ENCODE measurements around the gene HNRNPUL1. TPM values are rescaled to one million over a fixed set of nuclear protein-coding genes. Genes with fewer than 3 reads are reported as not detected.

The HNRNPUL1 gene
- polyA plus RNA-seq, 1 donor (not counting 4 experiments of a cell fraction or from before 2014, with no cell fraction given), result 48.3 TPM

GRCh38 chr19:41307090-41307875, 43.1 kb downstream of the HNRNPUL1 start:
- H4K20me1 ChIP-seq (ENCODE audit: control insufficient read depth, extremely low read depth, insufficient read depth, low read length), result no peaks in the 10 kb centered on the region
- no peak overlapping the region for H3K27ac ChIP-seq (ENCODE audit: control insufficient read depth, insufficient read depth, low read length)
- no peak overlapping the region for H2AFZ ChIP-seq (ENCODE audit: control insufficient read depth, low read length)
- H3K4me3 ChIP-seq (ENCODE audit: control insufficient read depth in 2 of 3, extremely low read depth in 1 of 3, insufficient read depth in 2 of 3, low read depth in 1 of 3, low read length in 3 of 3), result no peak overlapping the region
- DNase-seq (ENCODE audit: low read depth, low spot score), result no peak
- no peak for FAIRE-seq
- no peaks in the 10 kb centered on the region for H3K9me1 ChIP-seq (ENCODE audit: control insufficient read depth, extremely low read depth, insufficient read depth, low read length)
- dilution Hi-C loops (cut with MboI; ENCODE audit: extremely low pct_ligation_motif_present, low sequenced_read_pairs), result no loop called here
- peaks cover 16% of the 10 kb centered on the region for H3K79me2 ChIP-seq (ENCODE audit: control insufficient read depth, insufficient read depth, low read length)
- peaks cover 24% of the 10 kb centered on the region for H3K4me1 ChIP-seq (ENCODE audit: control insufficient read depth, extremely low read depth, insufficient read depth, low read length)
- TF ChIP-seq CTCF (optimal IDR thresholded peaks at IDR 0.05 in 1 of 3, IDR thresholded peaks at IDR 0.05 in 1 of 3, conservative IDR thresholded peaks at IDR 0.05 in 1 of 3; ENCODE audit: extremely low read depth in 1 of 3, insufficient read depth in 2 of 3, low read length in 3 of 3) (no peak), EZH2 (IDR thresholded peaks at IDR 0.05; ENCODE audit: low read length) (no peak)
- H3K4me2 ChIP-seq (ENCODE audit: control insufficient read depth, extremely low read depth, insufficient read depth, low read depth, low read length), result no peak overlapping the region
- H3K36me3 ChIP-seq (ENCODE audit: control insufficient read depth in 2 of 2, extremely low read depth in 1 of 2, insufficient read depth in 2 of 2, low read length in 2 of 2), result peaks cover 30 to 36% of the 10 kb centered on the region in 2 experiments
- H3K9ac ChIP-seq (ENCODE audit: control insufficient read depth, extremely low read depth, insufficient read depth, low read length), result no peak overlapping the region
- H3K9me3 ChIP-seq (ENCODE audit: control insufficient read depth, low read depth, low read length), result no peaks in the 10 kb centered on the region
- no peaks in the 10 kb centered on the region for H3K27me3 ChIP-seq (ENCODE audit: control insufficient read depth, extremely low read depth, insufficient read depth, low read length)

GRCh38 chr19:41307954-41308449, 43.8 kb downstream of the HNRNPUL1 start:
- Histone ChIP-seq H3K4me3 (ENCODE audit: control insufficient read depth in 2 of 3, extremely low read depth in 1 of 3, insufficient read depth in 2 of 3, low read depth in 1 of 3, low read length in 3 of 3) (no peak overlapping the region), H3K36me3 (ENCODE audit: control insufficient read depth in 2 of 2, extremely low read depth in 1 of 2, insufficient read depth in 2 of 2, low read length in 2 of 2) (peaks cover 31 to 38% of the 10 kb centered on the region in 2 experiments), H3K4me1 (ENCODE audit: control insufficient read depth, extremely low read depth, insufficient read depth, low read length) (peaks cover 24% of the 10 kb centered on the region), H3K9me1 (ENCODE audit: control insufficient read depth, extremely low read depth, insufficient read depth, low read length) (no peaks in the 10 kb centered on the region), H2AFZ (ENCODE audit: control insufficient read depth, low read length) (no peak overlapping the region), H3K27ac (ENCODE audit: control insufficient read depth, insufficient read depth, low read length) (peak overlapping the region; percentile 97), H3K9ac (ENCODE audit: control insufficient read depth, extremely low read depth, insufficient read depth, low read length) (peak overlapping the region; percentile 95), H3K4me2 (ENCODE audit: control insufficient read depth, extremely low read depth, insufficient read depth, low read depth, low read length) (no peak overlapping the region), H3K9me3 (ENCODE audit: control insufficient read depth, low read depth, low read length) (no peaks in the 10 kb centered on the region), H4K20me1 (ENCODE audit: control insufficient read depth, extremely low read depth, insufficient read depth, low read length) (no peaks in the 10 kb centered on the region), H3K27me3 (ENCODE audit: control insufficient read depth, extremely low read depth, insufficient read depth, low read length) (no peaks in the 10 kb centered on the region), H3K79me2 (ENCODE audit: control insufficient read depth, insufficient read depth, low read length) (peaks cover 23% of the 10 kb centered on the region)
- no peak for DNase-seq (ENCODE audit: low read depth, low spot score)
- dilution Hi-C loops (cut with MboI; ENCODE audit: extremely low pct_ligation_motif_present, low sequenced_read_pairs), result no loop called here
- TF ChIP-seq CTCF (optimal IDR thresholded peaks at IDR 0.05 in 1 of 3, IDR thresholded peaks at IDR 0.05 in 1 of 3, conservative IDR thresholded peaks at IDR 0.05 in 1 of 3; ENCODE audit: extremely low read depth in 1 of 3, insufficient read depth in 2 of 3, low read length in 3 of 3) (no peak), EZH2 (IDR thresholded peaks at IDR 0.05; ENCODE audit: low read length) (no peak)
- no peak for FAIRE-seq
